GM21447 (cell line): ENCODE measurements around the gene HMGA1.

Experiments
- ATAC-seq: cut with Tn5 transposase; IDR thresholded peaks from one replicate; pipeline ENCODE4 v1.9.1; 2021; ENCODE audit not compliant: unreplicated experiment

HMGA1 gene, protein sequence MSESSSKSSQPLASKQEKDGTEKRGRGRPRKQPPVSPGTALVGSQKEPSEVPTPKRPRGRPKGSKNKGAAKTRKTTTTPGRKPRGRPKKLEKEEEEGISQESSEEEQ

DNA sequence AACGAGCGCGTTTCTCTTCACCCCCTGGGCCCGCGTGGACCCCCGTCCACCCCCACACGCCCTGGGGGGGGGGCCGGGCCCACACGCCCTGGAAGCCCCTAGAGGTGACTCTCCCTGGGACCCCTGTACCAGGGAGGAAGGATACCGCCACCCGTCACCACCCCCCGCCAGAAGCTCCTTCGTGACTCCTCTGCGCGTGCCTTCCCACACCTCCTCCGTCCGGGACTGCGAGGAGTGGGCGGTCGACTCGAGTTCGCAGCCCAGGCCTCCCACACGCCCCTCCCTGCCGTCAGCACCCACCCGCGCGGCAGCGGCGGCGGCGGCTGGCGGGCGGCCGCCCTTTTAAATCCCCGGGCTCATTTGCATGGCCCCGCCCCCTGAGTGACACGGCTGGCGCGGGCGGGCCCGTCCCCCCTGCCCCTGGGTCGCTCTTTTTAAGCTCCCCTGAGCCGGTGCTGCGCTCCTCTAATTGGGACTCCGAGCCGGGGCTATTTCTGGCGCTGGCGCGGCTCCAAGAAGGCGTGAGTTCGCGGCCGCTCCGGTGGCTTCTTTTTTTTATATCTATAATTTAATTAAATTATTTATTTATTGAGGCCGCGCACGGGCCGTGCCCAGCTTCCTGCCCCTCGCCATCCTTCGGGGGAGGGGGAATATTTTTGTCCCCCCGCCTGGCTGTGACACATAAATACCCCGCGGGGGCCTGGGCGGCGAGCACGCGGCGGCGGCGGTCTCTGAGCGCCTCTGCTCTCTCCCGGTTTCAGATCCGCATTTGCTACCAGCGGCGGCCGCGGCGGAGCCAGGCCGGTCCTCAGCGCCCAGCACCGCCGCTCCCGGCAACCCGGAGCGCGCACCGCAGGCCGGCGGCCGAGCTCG is at the start of gene HMGA1:
HMGA1 (plus strand) TSS at position 431 of the 873 bp plus-strand sequence. CDS start 3,908 bp downstream, outside the sequence.
- ATAC-seq: peak; percentile 56

DNA sequence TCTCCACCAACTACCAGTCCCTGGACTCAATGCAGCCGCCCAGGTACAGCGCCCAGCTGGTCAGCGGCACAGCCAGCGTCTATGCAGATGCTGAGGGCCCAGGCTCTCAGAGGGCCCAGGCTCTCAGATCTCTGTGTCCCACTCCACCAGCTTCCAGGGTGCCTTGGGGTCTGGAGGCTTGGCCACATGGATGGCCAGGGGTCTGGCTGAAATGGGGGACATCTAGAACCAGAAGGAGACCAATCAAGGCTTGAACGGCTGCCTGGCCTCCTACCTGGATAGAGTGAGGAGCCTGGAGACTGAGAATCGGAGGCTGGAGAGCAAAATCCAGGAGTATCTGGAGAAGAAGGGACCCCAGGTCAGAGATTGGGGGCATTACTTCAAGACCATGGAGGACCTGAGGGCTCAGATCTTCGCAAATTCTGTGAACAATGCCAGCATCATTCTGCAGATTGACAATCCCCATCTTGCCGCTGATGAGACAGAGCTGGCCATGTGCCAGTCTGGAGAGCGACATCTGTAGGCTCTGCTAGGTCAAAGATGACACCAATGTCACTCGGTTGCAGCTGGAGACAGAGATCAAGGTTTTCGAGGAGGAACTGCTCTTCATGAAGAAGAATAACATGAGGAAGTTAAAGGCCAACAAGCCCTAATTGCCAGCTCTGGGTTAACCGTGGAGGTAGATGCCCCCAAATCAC is 46.7 kb upstream of the HMGA1 start:
- ATAC-seq: no peak

DNA sequence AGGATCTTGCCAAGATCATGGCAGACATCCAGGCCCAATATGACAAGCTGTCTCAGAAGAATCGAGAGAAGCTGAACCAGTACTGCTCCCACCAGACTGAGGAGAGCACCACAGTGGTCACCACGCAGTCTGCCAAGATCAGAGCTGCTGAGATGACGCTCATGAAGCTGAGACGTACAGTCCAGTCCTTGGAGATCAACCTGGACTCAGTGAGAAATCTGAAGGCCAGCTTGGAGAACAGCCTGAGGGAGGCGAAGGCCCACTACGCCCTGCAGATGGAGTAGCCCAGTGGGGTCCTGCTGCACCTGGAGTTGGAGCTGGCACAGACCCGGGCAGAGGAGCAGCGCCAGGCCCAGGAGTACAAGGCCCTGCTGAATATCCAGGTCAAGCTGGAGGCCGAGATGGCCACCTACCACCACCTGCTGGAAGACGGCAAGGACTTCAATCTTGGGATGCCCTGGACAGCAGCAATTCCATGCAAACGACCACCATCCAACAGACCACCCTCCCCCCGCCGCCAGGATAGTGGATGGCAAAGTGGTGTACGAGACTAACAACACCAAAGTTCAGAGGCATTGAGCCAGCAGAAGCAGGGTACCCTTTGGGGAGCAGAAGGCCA is 46.1 kb upstream of the HMGA1 start:
- no peak for ATAC-seq

DNA sequence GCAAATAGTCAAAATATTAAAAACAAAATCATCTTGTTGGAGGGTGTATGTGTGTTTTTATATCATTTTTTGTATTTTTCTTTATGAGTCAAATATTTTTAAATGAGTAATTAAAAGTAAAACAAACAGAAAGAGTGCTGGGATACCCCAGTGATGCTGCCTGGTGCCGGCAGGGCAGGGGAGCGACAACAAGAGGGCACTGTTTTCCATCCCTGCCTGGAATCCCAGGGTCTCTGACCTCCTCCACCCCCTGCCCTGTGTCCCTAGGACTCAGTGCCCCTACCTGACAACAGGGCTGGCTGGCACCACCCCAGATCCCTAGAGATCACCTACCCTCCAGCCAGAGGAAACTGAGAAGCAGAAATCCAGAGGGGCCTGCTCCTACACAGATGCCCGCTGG is 41.9 kb upstream of the HMGA1 start:
- ATAC-seq: no peak

DNA sequence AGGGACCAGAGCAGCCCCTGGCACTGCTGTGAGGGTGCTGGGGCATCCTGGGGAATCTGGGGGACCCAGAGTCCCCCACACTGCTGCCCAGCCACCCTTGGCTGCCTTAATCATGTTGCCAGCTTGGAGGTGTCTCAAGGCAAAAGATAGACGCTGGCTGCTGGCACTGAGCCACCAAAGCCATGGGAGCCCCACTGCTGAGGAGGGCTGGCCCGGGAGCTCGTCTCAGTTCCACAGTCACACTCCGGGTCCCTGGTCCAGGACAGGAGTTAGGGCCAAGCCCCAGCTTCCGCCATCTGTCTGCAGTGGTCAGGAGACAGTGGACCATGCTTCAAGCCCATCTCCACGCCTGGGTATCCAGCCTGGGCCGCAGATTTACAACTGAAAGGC is 41.0 kb upstream of the HMGA1 start:
- no peak for ATAC-seq

DNA sequence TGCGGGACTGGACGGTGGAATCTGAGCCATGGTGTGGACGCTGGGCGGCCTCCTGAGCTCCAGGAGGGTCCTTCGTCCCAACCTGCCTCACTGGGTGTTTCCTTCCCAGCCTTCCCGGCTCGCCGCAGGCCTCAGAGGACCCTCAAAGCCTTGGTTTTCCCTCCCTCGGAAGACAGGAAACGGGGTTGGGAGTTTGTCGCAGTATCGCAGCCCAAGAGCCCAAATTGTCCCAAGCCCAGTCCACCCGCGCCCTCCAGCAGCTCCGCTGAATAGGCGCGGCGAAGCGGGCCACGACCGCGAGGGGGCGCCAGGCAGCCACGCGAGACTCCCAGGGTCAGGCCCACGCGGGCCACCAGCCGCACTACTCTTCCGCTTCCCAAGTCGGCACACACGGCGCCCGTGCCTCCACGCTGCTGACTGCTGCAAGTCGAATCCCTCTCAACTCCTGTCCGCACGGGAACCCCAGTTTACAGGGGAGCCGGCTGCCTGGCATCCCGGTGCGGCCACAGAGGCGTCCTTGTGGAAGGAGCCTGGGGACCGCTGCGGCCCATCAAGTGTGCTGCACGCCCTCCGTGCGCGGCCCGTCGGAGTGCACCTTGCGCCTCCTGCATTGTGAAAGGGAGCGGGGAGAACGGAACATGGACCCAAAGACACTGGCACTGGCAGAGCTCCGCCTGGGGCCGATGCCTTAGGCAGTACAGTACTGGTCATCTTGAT is 40.4 kb upstream of the HMGA1 start:
- ATAC-seq: no peak

DNA sequence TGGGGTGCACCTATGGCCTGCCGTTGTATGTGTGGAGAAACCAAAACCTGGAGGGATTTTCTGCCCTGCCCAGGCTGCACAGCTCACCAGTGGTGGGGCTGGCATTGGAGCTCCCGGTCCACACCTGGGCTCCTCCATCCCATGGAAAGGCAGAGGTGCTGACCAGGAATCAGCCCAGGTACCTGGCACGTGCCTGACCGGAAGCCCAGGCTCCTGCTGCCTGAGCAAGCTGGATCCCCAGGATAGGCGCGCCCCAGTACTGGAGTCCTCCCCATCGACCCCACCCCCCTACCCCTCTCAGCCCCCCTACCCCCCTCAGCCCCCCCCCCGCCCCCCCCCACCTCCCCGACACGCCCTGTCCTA is 39.9 kb upstream of the HMGA1 start:
- no peak for ATAC-seq

DNA sequence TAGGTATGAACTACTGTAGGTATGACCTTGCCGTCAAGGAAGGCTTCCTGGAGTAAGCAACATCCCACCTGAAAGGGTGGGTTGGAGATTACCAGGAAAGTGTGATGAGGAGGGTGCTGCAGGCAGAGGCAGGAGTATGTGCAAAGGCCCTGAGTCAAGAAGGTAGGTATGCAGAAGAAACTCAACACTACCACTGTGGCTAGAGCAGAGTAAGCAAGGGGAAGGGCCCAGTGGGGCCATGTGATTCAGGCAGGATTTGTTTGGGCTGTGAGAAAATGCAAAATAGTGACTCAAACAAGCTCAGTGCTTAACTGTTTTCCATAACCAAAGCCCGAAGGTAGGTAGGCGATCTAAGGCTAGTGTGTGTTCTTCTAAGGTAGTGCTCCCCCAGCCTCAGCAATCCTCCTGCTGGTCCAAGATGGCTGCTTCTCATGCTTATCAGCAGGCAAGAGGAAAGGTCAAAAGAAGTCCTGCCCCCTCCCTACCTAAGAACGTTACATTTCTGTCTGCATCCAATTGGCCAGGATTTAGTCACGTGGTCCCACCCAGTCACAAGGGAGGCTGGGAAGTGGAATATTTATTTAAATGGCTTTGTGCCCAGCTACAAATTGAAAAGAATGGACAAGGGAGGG is 36.2 kb upstream of the HMGA1 start:
- no peak for ATAC-seq

DNA sequence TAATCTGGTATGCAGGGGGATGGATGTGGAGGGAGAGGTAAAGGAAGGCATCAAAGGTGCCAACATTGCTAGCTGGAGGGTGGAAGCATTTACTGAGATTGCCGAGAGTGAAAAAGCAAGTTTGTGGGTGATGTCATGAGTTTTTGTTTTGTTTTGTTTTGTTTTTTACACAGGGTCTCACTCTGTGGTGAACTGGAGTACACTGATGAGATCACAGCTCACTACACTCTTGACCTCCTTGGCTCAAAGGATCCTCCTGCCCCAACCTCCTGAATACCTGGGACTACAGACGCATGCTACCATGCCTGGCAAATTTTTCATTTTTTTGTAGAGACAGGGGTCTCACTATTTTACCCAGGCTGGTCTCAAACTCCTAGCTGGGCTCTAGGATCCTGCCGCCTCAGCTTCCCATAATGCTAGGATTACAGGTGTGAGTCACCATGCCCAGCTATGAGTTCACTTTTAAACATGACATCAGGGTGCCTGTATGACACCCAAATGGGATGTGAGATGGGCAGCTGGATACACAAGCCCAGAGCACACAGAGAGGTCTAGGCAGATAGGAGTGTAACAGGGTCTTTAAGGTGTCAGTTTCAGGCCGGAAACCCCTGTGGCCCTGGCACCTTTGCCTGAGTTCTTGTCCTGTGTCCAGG is 35.1 kb upstream of the HMGA1 start:
- ATAC-seq: no peak

DNA sequence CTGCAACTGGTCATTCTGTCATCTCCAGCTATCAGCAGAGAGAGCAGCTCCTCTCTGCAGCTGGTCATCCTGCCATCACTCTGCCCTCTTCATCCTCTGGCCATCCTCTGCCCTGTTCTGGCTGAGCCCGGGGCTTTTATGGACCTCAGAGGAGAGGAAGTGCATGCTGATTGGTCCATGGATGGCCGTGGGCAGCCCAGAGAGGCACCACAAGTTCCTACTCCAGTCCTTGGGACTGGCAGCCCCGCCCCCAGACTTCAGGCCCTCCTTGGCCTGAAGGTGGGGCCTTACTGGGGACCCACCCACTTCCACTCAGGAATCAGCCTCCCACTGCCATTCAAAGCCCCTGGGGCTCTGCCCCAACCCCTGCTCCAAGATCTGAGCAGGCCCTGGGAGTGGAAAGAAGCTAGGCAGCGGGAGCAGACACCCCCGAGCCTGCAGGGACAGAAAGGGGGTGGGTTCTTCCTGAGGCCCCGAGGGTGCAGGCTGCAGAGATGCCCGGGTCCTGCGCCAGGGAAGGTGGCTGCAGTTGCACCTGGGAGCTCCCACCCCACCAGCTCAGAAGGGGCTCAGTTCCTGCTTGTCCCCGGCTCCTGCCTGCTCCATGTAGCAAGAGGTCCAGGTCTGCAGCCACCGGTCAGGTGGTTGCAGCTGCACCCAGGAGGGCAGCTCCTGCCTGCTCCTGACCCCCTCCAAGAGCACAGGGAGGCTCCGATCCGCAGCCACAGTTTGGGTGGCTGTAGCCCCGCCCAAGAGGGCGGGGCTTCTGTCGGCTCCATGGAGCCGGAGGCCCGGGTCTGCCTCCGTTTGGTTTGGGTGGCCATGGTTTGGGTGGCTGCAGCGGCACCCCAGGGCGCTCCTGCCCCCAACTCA is 34.1 kb upstream of the HMGA1 start:
- ATAC-seq: no peak

DNA sequence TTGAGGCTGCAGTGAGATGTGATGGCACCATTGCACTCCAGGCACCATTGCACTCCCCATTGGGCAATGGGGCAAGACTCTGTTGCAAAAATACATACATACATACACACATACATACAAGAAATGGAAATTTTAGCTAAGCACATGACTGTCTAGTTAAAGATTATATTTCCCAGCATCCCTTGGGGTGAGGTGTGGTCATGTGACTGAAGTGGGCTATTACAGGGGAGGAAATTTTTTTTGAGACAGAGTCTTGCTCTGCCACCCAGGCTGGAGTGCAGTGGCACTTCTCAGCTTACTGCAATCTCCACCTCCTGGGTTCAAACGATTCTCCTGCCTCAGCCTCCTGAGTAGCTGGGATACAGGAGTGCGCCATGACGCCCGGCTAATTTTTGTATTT is 32.0 kb upstream of the HMGA1 start:
- ATAC-seq: no peak

DNA sequence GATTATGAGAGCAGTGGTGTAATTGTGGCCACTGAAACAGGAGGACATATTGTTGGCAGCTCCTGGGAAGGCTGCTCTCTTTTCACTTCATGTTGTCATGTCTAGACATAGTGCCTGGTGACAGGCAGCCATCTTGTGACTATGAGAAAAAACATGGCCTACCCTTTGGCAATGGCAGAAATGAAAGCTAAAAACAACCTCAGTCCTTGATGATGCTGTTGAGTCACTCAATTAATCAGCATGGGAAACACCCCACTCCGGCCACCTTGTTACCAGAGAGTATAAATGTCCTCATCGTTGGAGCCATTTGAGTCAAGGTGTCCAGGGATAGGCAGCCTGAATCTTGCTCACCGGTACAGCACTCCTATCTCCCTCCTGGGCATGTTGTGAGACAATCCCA is 31.2 kb upstream of the HMGA1 start:
- no peak for ATAC-seq

DNA sequence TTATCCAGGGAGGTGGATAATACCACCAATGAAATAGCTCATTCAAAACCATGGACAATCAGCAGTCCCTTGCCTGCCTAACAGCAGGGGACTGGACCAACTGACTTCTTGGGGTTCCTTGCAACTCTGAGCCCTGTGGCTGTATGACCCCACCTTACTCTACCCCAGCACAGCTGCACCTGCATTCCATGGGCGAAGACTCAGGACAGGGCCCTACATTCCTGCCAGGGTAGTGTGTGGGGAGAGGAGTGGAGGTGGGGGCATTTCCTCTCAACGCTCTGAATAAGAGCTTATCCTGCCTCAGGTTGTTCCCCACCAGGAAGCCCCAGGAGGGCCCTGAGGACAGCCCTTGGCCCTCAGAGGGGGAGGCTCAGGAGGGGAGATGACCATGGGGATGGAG is 30.8 kb upstream of the HMGA1 start:
- no peak for ATAC-seq

DNA sequence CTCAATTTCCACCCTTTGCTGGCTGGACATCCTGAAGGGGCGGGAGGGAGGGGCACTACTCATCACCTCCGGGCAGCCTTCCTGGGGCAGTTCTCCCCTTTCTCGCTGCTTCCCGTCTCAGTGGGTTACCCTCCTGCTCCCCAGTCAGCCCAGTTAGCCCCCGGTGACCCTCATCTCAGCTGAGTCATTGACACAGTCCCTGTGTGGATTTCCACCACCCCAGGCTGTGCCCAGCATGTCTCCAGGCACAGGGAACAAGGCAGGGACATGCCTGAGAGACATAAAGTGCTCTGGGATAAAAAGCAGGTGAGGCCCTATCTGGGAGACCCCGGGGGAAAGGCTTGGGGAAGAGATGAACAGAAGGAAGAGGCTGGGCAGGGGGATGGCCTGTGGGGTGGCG is 29.9 kb upstream of the HMGA1 start:
- no peak for ATAC-seq

DNA sequence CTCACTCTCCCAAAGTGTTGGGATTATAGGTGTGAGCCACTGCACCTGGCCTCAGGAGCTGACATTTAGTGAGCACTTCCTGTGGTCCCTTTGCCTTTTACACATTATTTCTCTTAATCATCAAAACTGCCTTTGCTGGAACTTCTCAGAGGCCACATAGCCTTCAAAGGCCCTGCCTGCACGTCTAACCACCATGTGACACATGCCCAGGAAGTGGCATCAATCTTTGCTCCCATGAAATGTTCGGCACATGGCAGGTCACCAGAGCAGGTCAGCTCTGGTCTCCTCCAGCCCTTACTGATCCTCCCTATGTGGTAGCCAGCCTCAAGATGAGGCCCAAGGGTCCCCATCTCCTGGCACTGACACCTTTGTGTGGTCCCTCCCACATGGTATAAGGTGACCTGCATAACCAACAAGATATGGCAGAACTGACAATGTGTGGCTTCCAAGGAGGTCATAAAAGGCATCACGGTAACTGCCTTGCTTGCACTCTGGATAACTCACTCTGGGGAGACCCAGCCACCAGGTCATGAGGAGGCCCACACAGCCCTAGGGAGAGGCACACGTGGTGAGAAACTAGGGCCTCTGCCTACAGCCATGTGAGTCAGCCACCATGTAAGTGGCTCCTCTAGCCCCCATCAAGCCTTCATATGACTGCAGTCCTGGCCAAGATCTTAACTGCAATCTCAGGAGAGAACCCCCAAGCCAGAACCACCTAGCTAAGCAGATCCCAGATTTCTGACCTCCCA is 28.8 kb upstream of the HMGA1 start:
- ATAC-seq: no peak

DNA sequence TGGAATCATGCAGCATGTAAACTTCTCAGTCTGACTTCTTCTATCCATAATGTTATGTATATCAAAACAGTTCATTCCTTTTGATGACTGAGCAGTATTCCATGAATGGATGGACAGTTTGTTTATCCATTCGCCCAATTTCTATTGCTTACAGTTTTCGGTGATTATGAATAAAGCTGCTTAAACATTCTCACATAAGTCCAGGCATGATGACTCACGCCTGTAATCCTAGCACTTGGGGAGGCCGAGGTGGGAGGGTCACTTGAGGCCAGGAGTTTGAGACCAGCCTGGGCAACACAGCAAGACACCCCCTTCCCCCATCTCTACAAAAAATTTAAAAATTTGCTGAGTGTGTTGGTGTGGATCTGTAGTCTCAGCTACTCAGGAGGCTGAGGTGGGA is 22.9 kb upstream of the HMGA1 start:
- no peak for ATAC-seq

DNA sequence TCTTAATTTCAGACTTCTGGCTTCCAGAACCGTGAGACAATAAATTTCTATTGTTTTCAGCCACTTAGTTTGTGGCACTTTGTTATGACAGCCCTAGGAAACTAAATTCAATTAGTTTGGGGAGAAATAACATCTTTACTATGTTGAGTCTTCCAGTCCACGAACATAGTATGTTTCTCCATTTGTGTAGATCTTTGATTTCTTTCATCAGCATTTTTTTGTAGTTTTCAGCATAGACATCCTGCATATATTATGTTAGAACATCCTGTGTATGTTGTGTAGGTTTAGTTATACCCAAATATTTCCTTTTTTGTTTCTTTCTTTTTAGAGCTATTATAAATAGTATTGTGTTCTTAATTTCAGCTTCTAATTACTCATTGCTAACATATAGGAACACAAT is 18.0 kb upstream of the HMGA1 start:
- ATAC-seq: no peak

DNA sequence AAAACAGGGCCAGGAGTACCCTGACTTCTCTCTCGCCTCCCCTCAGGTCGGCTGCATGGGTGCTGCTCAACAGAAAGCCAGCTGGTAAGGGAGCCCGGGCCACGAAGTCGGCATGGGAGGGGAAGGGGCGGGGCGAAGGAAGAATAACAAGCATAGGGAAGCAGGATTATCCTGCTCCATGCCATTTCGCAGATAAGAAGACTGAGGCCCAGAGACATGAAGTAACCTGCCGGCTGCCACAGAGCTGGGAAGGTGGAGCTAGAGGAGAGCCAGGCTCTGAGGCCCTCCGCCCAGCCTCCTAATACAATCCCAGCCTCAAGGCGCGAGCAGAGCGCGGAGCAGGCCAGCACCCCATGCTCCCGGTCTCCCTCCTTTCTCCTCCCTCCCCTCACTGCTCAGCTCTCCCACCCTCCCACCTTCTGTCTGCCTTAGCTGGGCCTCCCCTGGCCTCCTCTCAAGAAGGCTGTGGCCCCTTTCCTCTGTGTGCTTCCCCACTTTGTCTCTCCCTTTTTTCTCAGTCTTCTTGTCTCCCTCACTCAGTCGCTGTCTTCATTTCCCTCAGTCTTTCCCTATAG is 13.2 kb upstream of the HMGA1 start:
- peak; percentile 26 for ATAC-seq
